HepG2 (cell line): ENCODE results near the gene ERLIN1. TPM values are rescaled to one million over a fixed set of nuclear protein-coding genes. Genes with fewer than 3 reads are reported as not detected.

Experiments used
- ARNTL ChIP-seq: sonication (generic); formaldehyde crosslinking; IDR thresholded peaks from 2 replicates; pipeline ENCODE4 v1.4.0; 2020; ENCODE audit warnings: mild to moderate bottlenecking, missing genetic modification reagents
- ATF1 ChIP-seq: IDR thresholded peaks from 2 replicates; pipeline ENCODE4 v1.6.1; 2016; ENCODE audit warnings: mild to moderate bottlenecking, control low read depth
- CC2D1A ChIP-seq: sonication (generic); formaldehyde crosslinking; IDR thresholded peaks from 2 replicates; pipeline ENCODE4 v1.8.1; 2023; ENCODE audit warnings: mild to moderate bottlenecking, missing genetic modification reagents
- CENPT ChIP-seq: sonication (generic); formaldehyde crosslinking; IDR thresholded peaks from 2 replicates; pipeline ENCODE4 v1.8.0; 2022; ENCODE audit warnings: low read depth, mild to moderate bottlenecking, moderate library complexity, missing genetic modification reagents
- EZH2 ChIP-seq: conservative IDR thresholded peaks from 2 replicates; pipeline ENCODE4 v1.6.1; 2012; ENCODE audit warnings: mild to moderate bottlenecking, low read depth, low read length, moderate library complexity
- GABPA ChIP-seq, 2 experiments: IDR thresholded peaks; 2 replicates each; pipeline ENCODE4 v1.6.1; 2011 to 2016; ENCODE audit warnings: low read depth in 2 of 2, low read length in 1 of 2, missing biosample characterization in 1 of 2, missing genetic modification characterization in 1 of 2
- HNRNPK ChIP-seq: fragments of 200-400 bp; formaldehyde crosslinking; IDR thresholded peaks from 2 replicates; pipeline ENCODE4 v1.6.1; 2018; ENCODE audit warnings: low read length, low read depth, moderate library complexity, mild to moderate bottlenecking; ENCODE audit not compliant: poor library complexity, severe bottlenecking
- PAF1 ChIP-seq: IDR thresholded peaks from 2 replicates; pipeline ENCODE4 v1.6.1; 2016; ENCODE audit warnings: missing genetic modification reagents, missing compliant biosample characterization
- SNRNP70 ChIP-seq: fragments of 200-400 bp; formaldehyde crosslinking; IDR thresholded peaks from 2 replicates; pipeline ENCODE4 v1.6.1; 2017; ENCODE audit warnings: mild to moderate bottlenecking, low read depth, low read length, moderate library complexity
- YEATS4 ChIP-seq: sonication (generic); formaldehyde crosslinking; IDR thresholded peaks from 2 replicates; pipeline ENCODE4 v1.4.0; 2020; ENCODE audit warnings: missing genetic modification reagents, borderline replicate concordance
- ZBTB7B ChIP-seq: sonication (generic); formaldehyde crosslinking; IDR thresholded peaks from 2 replicates; pipeline ENCODE4 v1.4.0; 2020; ENCODE audit warnings: missing genetic modification reagents
- ZFP37 ChIP-seq: sonication (generic); formaldehyde crosslinking; IDR thresholded peaks from 2 replicates; pipeline ENCODE4 v1.4.0; 2020; ENCODE audit warnings: missing genetic modification reagents, borderline replicate concordance
- ZNF234 ChIP-seq: sonication (generic); formaldehyde crosslinking; conservative IDR thresholded peaks from 2 replicates; pipeline ENCODE4 v1.5.1; 2020; ENCODE audit warnings: mild to moderate bottlenecking, missing genetic modification reagents
- ZNF235 ChIP-seq: sonication (generic); formaldehyde crosslinking; IDR thresholded peaks from 2 replicates; pipeline ENCODE4 v1.8.1; 2023; ENCODE audit warnings: mild to moderate bottlenecking, missing genetic modification reagents, borderline replicate concordance
- ZNF3 ChIP-seq: IDR thresholded peaks from 2 replicates; pipeline ENCODE4 v1.7.0; 2017; ENCODE audit warnings: inconsistent platforms
- ZSCAN25 ChIP-seq: sonication (generic); formaldehyde crosslinking; IDR thresholded peaks from 2 replicates; pipeline ENCODE4 v1.8.0; 2022; ENCODE audit warnings: mild to moderate bottlenecking, missing genetic modification reagents
- polyA plus RNA-seq, 8 experiments: library from polyadenylated mRNA; depleted of rRNA in 3 of 8; stranded (reverse) in 7 of 8; unstranded in 1 of 8; fragments of >200 nt; fragmentation: Illumina TruSeq in 4 of 8; extraction: Trizol in 4 of 8; gene quantifications; 2 replicates each; pipeline versions ENCODE4 v1.2.1 to v1.2.3, GENCODE V29; 2011 to 2016; ENCODE audit warnings: low read depth in 4 of 8, missing spikeins in 1 of 8, mixed read lengths in 1 of 8; ENCODE audit not compliant: insufficient read depth in 1 of 8
- total RNA-seq, 5 experiments: library from RNA; depleted of rRNA; stranded (reverse); fragments of >200 nt; fragmentation: Illumina TruSeq; extraction: Trizol; gene quantifications; 2 replicates each; pipeline ENCODE4 v1.2.3, GENCODE V29; 2016; ENCODE audit warnings: low read depth in 1 of 5
- TF ChIP-seq, protein P1 (sequence below): IDR thresholded peaks from 2 replicates; pipeline ENCODE4 v1.6.1; 2012; ENCODE audit warnings: inconsistent platforms
- TF ChIP-seq, protein P2 (sequence below): sonication (generic); formaldehyde crosslinking; IDR thresholded peaks from 2 replicates; pipeline ENCODE4 v1.4.0; 2020; ENCODE audit warnings: missing genetic modification reagents, borderline replicate concordance
- TF ChIP-seq, protein P3 (sequence below): sonication (generic); formaldehyde crosslinking; IDR thresholded peaks from 2 replicates; pipeline ENCODE4 v1.4.0; 2020; ENCODE audit warnings: mild to moderate bottlenecking, low read depth, missing genetic modification reagents
- TF ChIP-seq, protein P4 (sequence below): sonication (generic); formaldehyde crosslinking; IDR thresholded peaks from 2 replicates; pipeline ENCODE4 v1.8.1; 2023; ENCODE audit warnings: mild to moderate bottlenecking, missing genetic modification reagents

ERLIN1 gene
- total and polyA plus RNA-seq, 2 of the 13 experiments (the other 11 are each of a cell fraction or from before 2014, with no cell fraction given): 56.8 to 69.3 TPM

DNA sequence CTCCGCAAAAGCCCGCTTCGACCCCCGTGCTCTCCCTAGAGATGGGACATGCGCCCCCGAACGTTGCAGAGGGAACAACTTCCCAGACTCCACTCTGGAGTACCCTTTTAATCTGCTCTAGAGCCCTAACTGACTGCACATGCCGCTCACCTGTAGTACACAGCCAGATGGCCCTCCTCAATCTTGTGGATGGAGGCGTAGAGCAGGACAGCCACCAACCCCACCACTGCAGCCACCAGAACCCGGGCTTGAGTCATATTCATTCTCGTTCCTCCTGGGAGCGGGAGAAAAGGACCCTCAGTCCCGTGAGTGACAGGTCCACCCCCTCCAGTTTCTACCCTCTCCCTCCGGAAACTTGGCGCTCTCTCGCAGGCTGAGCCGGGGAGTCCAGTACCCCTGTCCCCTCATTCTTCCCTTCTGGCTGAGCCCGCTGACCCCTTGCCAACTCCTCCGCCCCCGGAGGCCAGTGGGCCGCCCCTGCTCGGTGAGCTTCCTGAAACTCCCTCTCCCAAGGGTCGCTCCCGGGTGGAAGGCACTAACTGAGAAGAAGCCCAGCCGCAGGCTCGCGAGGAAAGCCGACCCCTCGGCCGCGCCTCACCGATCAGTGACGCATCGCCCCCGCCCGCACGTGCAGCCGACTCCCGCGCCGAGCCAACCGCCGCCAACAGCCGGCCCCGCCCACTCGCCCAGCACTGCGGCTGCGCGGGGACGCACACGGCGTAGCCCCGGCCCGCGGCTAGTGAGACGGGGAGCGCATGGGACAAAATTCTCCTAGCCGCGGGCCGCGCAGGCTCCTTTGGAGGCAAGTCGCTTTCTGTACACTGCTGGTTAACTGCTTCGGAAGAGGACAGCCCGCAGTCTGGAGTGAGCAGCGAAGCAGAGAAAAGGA, at the start of gene ERLIN1 (continued):
- TF ChIP-seq YEATS4: peak; percentile 95
- TF ChIP-seq ZNF234 (CRISPR knock-in tag): no peak; the same call in 1 of the 2 replicates
- peak; percentile 63; the same call in 1 of the 2 replicates for TF ChIP-seq ZFP37 (CRISPR knock-in tag)
- TF ChIP-seq CENPT (CRISPR knock-in tag): no peak
- TF ChIP-seq, protein P1, sequence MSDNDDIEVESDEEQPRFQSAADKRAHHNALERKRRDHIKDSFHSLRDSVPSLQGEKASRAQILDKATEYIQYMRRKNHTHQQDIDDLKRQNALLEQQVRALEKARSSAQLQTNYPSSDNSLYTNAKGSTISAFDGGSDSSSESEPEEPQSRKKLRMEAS: peak; percentile 98
- TF ChIP-seq, protein P2, sequence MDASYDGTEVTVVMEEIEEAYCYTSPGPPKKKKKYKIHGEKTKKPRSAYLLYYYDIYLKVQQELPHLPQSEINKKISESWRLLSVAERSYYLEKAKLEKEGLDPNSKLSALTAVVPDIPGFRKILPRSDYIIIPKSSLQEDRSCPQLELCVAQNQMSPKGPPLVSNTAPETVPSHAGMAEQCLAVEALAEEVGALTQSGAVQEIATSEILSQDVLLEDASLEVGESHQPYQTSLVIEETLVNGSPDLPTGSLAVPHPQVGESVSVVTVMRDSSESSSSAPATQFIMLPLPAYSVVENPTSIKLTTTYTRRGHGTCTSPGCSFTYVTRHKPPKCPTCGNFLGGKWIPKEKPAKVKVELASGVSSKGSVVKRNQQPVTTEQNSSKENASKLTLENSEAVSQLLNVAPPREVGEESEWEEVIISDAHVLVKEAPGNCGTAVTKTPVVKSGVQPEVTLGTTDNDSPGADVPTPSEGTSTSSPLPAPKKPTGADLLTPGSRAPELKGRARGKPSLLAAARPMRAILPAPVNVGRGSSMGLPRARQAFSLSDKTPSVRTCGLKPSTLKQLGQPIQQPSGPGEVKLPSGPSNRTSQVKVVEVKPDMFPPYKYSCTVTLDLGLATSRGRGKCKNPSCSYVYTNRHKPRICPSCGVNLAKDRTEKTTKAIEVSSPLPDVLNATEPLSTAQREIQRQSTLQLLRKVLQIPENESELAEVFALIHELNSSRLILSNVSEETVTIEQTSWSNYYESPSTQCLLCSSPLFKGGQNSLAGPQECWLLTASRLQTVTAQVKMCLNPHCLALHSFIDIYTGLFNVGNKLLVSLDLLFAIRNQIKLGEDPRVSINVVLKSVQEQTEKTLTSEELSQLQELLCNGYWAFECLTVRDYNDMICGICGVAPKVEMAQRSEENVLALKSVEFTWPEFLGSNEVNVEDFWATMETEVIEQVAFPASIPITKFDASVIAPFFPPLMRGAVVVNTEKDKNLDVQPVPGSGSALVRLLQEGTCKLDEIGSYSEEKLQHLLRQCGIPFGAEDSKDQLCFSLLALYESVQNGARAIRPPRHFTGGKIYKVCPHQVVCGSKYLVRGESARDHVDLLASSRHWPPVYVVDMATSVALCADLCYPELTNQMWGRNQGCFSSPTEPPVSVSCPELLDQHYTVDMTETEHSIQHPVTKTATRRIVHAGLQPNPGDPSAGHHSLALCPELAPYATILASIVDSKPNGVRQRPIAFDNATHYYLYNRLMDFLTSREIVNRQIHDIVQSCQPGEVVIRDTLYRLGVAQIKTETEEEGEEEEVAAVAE (CRISPR knock-in tag): no peak
- TF ChIP-seq, protein P3, sequence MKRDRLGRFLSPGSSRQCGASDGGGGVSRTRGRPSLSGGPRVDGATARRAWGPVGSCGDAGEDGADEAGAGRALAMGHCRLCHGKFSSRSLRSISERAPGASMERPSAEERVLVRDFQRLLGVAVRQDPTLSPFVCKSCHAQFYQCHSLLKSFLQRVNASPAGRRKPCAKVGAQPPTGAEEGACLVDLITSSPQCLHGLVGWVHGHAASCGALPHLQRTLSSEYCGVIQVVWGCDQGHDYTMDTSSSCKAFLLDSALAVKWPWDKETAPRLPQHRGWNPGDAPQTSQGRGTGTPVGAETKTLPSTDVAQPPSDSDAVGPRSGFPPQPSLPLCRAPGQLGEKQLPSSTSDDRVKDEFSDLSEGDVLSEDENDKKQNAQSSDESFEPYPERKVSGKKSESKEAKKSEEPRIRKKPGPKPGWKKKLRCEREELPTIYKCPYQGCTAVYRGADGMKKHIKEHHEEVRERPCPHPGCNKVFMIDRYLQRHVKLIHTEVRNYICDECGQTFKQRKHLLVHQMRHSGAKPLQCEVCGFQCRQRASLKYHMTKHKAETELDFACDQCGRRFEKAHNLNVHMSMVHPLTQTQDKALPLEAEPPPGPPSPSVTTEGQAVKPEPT (CRISPR knock-in tag): no peak
- no peak for TF ChIP-seq HNRNPK
- TF ChIP-seq ZBTB7B (CRISPR knock-in tag): peak; percentile 85
- TF ChIP-seq CC2D1A (CRISPR knock-in tag): no peak
- TF ChIP-seq ZNF235 (CRISPR knock-in tag): peak; percentile 86; the same call in 1 of the 2 replicates
- no peak for TF ChIP-seq EZH2
- TF ChIP-seq ATF1 (CRISPR knock-in tag): no peak
- TF ChIP-seq, protein P4, sequence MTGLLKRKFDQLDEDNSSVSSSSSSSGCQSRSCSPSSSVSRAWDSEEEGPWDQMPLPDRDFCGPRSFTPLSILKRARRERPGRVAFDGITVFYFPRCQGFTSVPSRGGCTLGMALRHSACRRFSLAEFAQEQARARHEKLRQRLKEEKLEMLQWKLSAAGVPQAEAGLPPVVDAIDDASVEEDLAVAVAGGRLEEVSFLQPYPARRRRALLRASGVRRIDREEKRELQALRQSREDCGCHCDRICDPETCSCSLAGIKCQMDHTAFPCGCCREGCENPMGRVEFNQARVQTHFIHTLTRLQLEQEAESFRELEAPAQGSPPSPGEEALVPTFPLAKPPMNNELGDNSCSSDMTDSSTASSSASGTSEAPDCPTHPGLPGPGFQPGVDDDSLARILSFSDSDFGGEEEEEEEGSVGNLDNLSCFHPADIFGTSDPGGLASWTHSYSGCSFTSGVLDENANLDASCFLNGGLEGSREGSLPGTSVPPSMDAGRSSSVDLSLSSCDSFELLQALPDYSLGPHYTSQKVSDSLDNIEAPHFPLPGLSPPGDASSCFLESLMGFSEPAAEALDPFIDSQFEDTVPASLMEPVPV (CRISPR knock-in tag): no peak; the same call in none of the 2 replicates
- no peak for TF ChIP-seq GABPA (IDR thresholded peaks at IDR 0.05; ENCODE audit: low read depth, low read length)
- no peak for TF ChIP-seq GABPA (CRISPR knock-in tag; IDR thresholded peaks at IDR 0.05; ENCODE audit: low read depth)
- TF ChIP-seq ZNF3 (CRISPR knock-in tag): no peak
- no peak for TF ChIP-seq SNRNP70
- TF ChIP-seq ZSCAN25 (CRISPR knock-in tag): peak; percentile 55; the same call in 1 of the 2 replicates
- no peak for TF ChIP-seq PAF1 (CRISPR knock-in tag)
- TF ChIP-seq ARNTL: peak; percentile 85
